G401.6 (cell line): ENCODE measurements around the gene NABP1.

Experiments
- FAIRE-seq: peaks from 2 replicates; lab custom pipeline; 2012; peaks lifted over from hg19 to GRCh38; lab: Jason Lieb, UNC

The NABP1 gene

DNA sequence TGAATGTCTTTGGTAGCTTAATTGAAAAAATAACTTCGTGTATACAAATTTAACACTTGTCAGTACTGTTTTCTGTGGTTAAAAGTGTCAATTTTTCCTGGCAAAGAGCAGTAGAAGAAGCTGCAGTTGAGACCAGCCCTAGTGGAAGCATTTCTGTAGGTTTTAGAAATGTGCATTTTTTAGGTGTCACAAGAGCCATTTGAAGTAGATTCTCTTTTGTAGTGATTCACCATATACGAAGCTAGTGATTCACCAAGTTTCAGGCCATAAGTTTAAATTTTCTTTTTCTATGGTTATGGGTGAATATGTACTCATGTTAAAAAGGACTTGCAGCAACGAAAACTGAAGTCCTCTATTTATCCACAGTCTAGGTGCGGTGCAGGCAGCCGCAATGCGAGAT, 4.2 kb downstream of the NABP1 start:
- no peak for FAIRE-seq

DNA sequence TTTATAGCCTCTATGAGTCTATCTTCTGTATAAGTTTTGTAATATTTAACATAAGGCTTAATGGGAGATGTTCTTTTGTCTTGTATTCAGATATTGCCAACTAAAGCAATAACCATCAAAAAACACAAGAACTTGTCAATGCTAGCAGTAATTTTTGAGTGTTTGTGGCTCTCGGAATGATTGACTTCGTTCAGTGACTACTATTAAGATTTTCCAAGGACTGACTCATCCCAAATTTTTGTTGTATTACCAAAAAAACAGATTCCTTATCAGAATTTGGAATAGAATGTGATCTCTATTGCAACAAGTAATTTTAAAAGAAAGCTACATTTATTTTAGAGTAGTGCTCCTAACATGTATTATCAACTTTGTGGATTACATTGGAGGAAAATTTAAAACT, 8.1 kb downstream of the NABP1 start:
- FAIRE-seq: no peak

DNA sequence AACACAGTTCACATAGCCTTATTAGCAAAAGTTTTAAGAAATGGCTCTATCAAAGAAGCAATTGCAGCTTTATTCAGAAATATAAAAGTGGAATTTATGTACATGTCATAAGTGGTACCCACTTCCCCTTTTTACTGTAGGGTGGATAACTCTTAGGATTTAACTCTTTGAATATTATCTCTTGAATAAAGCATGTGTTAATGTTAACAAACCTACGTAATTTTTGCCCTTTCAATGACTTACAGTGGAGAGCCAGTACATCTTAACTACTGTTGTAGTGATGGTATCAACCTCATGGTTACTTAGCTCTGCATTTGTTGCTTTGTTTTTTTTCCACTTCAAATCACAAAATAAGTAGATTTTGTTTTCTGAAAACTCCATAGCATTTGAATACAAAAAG, 8.8 kb downstream of the NABP1 start:
- no peak for FAIRE-seq

DNA sequence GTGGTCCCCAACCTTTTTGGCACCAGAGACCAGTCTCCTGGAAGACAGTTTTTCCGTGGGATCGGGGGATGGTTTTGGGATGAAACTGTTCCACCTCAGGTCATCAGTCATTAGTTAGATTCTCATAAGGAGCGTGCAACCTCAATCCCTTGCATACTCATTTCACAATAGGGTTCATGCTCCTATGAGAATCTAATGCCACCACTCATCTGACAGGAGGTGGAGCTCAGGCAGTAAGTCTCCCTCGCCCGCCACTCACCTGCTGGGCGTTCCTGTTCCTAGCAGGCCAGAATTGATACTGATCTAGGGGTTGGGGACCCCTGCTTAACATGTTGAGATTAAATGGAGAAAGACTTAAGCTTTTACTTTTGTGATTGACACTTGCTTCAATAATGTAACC, 9.9 kb downstream of the NABP1 start:
- no peak for FAIRE-seq

- peak; percentile 99 for FAIRE-seq
These were observed 11.2 kb downstream of the NABP1 start for GRCh38 chr2:191688934-191689695.

DNA sequence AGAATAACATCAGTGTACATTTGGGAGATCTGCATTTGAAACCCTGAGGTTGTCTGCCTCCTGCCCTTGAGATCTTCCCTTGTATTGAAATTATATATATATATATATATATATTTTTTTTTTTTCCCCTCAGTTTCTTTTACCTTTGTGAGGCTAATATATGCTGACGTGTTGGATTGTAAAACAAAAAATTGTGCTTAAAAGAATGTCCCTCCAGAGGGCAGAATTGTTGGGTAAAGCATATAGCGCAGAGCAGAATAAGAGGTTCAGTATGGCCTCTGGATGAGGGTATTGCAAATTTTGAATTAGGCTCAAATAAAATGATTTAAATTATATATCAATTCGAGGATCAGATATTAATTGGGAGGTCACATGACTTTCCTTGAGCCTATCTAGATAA, 12.4 kb downstream of the NABP1 start:
- no peak for FAIRE-seq

DNA sequence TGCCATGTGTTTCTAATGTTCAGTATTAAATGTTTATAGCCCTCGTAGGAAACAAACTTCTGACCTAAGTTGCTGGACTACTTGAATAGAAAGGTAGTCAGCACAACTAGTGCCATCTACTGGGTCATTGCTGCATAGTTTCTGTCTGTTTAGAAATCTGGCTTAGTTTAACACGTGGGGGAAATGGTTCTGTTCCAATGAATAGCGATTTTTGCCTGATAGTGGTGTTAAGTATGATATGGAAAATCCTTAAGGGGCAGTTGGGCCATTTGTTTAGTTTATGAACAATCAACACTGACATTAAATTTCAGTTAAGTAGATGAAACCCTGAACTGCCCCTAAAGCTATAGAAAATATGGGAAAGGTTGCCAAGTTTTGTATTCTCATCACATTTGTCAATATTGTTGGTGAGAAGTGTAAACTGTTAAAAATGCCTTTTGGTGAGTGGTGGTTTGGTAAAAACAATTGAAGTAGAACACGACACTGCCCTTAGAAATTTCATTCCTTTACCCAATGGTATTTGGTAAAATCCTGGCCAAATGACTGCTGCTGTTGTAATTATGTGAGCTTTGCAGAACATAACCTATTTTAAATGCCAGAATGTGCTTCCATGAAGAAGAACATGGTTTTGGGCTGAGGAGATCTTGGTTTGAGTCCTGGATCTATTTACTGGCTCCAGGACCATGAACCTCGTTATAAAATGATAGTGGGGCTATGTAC, 13.2 kb downstream of the NABP1 start:
- FAIRE-seq: peak; percentile 99

GRCh38 chr2:191691898-191692297, 14.0 kb downstream of the NABP1 start:
- no peak for FAIRE-seq

- FAIRE-seq: no peak
These were observed 14.7 kb downstream of the NABP1 start for GRCh38 chr2:191692502-191693115.

DNA sequence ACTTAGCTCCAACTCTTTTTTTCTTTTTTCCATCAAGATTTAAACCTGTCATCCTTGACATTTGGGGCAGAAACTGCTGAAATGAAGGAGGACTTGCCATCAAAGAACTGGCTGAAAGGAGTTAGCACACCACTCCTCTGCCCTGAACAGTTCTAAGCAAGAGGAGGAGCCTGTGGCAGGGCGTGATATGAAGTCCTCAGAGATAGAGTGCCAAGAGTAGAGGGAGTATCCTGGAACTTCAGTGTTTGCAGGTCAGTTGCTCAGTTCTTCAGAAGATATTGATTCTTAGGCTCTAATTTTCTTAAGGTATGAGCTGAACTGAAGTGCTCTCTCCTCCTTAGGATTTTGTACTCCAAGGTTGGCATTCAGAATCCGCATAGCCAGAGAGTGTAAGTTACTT, 15.2 kb downstream of the NABP1 start:
- FAIRE-seq: no peak

- no peak for FAIRE-seq
These were observed 15.8 kb downstream of the NABP1 start for GRCh38 chr2:191693778-191694177.

DNA sequence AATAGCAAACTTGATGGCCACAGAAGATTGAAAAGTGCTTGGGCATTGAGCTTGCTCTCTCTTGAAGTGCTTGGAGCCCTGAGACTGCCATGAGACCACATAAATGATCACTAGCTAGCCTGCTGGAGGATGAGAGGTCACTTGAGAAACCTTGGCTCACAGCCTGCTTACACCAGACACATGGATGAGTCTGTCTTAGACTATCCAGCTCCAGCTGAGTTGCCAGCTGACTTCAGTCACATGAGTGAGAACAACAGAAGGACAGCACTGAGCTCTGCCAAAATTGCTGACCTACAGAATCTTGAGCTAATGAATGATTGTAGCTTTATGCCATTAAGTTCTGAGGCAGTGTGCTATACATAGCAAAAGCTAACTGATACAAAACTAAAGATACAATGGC, 18.1 kb downstream of the NABP1 start:
- no peak for FAIRE-seq

DNA sequence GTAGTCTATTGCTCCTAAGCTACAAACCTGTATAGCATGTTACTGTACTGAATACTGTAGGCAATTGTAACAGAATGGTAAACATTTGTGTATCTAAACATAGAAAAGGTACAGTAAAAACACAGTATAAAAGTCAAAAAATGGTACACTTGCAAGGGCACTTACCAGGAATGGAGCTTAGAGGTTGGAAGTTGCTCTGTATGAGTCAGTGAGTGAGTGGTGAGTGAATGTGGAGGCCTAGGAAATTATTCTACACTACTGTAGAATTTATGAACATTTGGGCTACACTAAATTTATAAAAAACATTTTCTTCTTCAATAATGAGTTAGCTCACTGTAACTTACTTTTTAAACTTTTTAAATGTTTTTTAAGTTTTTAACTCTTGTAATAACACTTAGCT, 19.0 kb downstream of the NABP1 start:
- FAIRE-seq: peak; percentile 51

- no peak for FAIRE-seq
These were observed 19.9 kb downstream of the NABP1 start for GRCh38 chr2:191697870-191698269.

DNA sequence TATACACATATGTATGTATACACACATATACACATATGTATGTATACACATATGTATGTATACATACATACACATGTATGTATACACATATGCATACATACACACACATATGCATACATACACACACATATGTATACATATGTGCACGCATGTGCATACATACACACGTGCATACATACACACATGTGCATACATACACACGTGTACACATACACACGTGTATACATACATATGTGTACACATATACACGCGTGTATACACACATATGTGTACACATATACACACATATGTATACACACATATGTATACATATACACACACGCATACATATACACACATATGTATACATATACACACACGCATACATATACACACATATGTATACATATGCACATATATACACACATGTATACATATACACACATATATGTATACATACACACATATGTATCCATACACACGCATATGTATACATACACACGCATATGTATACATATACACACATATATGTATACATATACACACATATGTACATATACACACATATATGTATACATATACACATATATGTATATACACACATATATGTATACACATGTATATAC, 21.5 kb downstream of the NABP1 start:
- no peak for FAIRE-seq

DNA sequence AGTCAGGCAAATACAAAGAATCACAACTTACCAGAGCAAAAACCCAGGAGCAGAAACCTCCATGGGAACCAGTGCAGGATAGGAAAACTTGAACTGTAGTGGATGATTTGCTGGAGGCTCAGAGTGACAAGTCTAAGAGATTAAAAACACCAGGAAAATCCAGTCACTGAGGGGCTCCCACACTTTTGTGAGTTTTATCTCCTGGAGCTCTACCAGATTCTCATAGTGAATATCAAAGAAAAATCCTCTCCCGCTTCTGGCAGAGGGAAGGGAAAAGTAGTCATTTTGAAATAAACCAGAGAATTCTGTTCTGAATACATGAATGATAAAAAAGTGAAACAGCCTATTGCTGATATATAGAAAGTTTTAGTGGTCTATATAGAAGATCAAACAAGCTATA, 23.1 kb downstream of the NABP1 start:
- no peak for FAIRE-seq

DNA sequence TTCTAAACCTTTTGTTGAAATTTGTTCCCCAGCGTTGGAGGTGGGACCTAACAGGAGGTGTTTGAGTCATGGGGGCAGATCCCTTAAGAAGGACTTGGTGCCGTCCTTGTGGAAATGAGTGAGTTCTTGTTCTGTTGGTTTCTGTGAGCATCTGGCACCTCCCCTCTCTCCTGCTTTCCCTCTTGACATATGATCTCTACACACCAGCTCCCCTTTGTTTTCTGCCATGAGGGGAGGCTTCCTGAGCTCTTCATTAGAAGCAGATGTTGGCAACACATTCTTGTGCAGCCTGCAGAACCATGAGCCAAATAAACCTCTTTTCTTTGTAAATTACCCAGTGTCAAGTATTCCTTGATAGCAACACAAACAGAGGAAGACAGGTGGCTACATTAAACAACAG, 23.8 kb downstream of the NABP1 start:
- no peak for FAIRE-seq

DNA sequence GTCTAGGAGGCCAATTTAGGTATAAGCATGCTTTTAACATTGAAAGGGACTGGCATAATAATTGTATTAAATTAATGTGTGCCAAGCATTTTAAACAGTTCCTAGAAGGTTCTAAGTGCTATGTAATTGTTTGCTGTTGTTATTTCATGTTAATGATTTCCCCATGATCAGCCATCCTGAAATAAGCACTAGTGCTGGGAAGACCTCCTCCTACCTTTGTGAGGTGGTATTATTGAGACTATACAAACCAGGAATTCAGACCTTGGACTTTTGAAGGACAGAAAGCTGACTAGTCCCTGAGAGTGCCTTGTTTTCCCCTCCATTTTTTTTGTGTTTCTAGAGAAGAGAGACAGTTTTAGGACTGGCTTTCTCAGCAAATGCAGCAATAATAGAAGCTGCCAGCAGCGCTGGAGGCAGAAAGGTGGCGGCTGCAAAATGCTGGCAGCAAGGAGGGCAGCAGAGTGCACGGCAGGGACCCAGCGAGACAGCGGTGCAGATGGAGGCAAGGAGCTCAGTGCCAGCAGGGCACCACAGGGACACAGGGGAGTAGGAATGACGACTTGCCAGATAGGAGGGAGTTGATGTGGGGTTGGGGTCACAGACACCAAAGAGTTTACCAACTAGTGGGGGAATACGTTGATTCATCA, 25.3 kb downstream of the NABP1 start:
- no peak for FAIRE-seq

DNA sequence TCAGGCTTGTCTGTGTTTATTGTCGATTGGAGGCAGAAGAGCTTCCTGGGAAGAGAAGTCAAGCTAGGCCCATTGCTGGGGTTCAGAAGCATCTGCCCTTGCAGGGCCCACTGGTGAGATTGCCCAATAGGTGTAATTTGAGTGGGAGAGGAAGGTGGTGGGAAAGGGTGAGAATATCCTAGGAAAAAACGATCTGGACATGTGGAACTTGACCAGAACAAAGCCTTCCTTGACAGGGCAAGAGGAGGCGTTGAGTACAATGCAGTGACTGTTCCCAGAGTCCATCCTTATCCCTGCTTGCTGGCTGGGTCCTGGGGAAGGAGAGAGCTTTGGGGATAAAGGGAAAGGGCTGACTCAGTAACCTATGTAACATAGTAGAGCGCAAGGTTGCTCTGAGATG, 27.1 kb downstream of the NABP1 start:
- FAIRE-seq: no peak

DNA sequence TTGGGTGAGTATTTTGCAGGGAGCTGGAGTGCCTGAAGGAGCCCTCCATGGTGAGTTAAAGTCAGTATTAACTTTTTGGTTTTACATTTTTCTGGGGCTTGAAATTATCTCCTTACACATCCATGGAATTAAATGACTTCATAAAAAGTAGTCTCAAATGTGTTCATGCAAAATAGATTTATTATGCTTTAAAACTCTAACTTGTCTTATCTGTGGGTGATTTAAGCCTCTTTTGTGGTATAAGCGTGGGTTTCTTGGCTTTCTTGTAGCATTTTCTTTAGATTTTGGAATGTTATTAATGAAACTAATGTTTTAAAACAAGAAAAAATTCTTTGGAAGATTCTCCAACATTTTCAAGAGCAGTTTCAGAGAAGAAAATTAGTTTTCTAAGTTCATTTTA, 27.8 kb downstream of the NABP1 start:
- no peak for FAIRE-seq

GRCh38 chr2:191706791-191707190, 28.9 kb downstream of the NABP1 start:
- no peak for FAIRE-seq

- FAIRE-seq: no peak
These were observed 29.6 kb downstream of the NABP1 start for GRCh38 chr2:191707542-191707941.
